H1 (cell line): ENCODE data around the gene AOC1. TPM values are rescaled to one million over a fixed set of nuclear protein-coding genes. Genes with fewer than 3 reads are reported as not detected.

Source experiments
- CTCF ChIA-PET: fragments of 300-600 bp; sonication (Branson Sonifier 250); formaldehyde crosslinking; loops from one replicate; lab custom pipeline; 2021; ENCODE audit not compliant: partially characterized antibody; lab: Charles Lee
- POLR2A ChIA-PET: fragments of 300-600 bp; sonication (Branson Sonifier 250); formaldehyde crosslinking; loops from one replicate; lab custom pipeline; 2021; ENCODE audit warnings: inconsistent platforms; ENCODE audit not compliant: partially characterized antibody; lab: Charles Lee
- DNase-seq, 2 experiments: peaks; one replicate each; pipeline versions ENCODE4 v3.0.0 to v3.0.0-alpha.2; 2010 to 2022; ENCODE audit warnings: low spot score in 2 of 2, low read depth in 1 of 2, mixed read lengths in 1 of 2
- FAIRE-seq: peaks from 2 replicates; lab custom pipeline; 2011; peaks lifted over from hg19 to GRCh38; lab: Jason Lieb, UNC
- H2AFZ ChIP-seq: 2 replicates; pipeline ENCODE4 v1.8.1; 2012; ENCODE audit warnings: low read length, inconsistent platforms
- H2AK5ac ChIP-seq: 2 replicates; pipeline ENCODE4 v1.6.1; 2013; ENCODE audit warnings: low read depth, low read length
- H2BK120ac ChIP-seq: replicated peaks from 2 replicates; pipeline ENCODE3; 2013; ENCODE audit warnings: low read depth, low read length, inconsistent platforms
- H2BK12ac ChIP-seq: 2 replicates; pipeline ENCODE4 v1.6.1; 2013; ENCODE audit warnings: low read depth, low read length
- H2BK15ac ChIP-seq: 2 replicates; pipeline ENCODE4 v1.6.1; 2013; ENCODE audit warnings: low read length
- H2BK20ac ChIP-seq: 2 replicates; pipeline ENCODE4 v1.6.1; 2013; ENCODE audit warnings: low read length
- H2BK5ac ChIP-seq: 2 replicates; pipeline ENCODE4 v1.6.1; 2013; ENCODE audit warnings: low read depth, low read length
- H3K14ac ChIP-seq: 2 replicates; pipeline ENCODE4 v1.6.1; 2013; ENCODE audit warnings: inconsistent platforms; ENCODE audit not compliant: insufficient read length
- H3K18ac ChIP-seq: 2 replicates; pipeline ENCODE4 v1.6.1; 2013; ENCODE audit warnings: low read length; ENCODE audit errors: extremely low read depth
- H3K23ac ChIP-seq: 2 replicates; pipeline ENCODE4 v1.6.1; 2013; ENCODE audit warnings: inconsistent platforms; ENCODE audit not compliant: insufficient read length
- H3K23me2 ChIP-seq: 2 replicates; pipeline ENCODE4 v1.6.1; 2013; ENCODE audit warnings: low read depth, low read length
- H3K27ac ChIP-seq: 2 replicates; pipeline ENCODE4 v1.6.1; 2011; ENCODE audit warnings: low read depth, low read length, inconsistent platforms
- H3K27me3 ChIP-seq, 4 experiments: replicated peaks in 1 of 4; 1 replicate in 1 of 4; 2 replicates in 3 of 4; pipeline versions ENCODE4 v1.6.1 to v1.8.1; 2011 to 2013; ENCODE audit warnings: low read length in 3 of 4, mild to moderate bottlenecking in 3 of 4, inconsistent platforms in 2 of 4, mixed read lengths in 2 of 4, moderate library complexity in 1 of 4; ENCODE audit not compliant: control insufficient read depth in 3 of 4, insufficient read depth in 3 of 4; ENCODE audit errors: extremely low read depth in 1 of 4
- H3K36me3 ChIP-seq, 4 experiments: 2 replicates each; pipeline versions ENCODE4 v1.6.1 to v1.8.1; 2011 to 2013; ENCODE audit warnings: mild to moderate bottlenecking in 4 of 4, low read length in 3 of 4, moderate library complexity in 2 of 4, control low read depth in 1 of 4, inconsistent platforms in 1 of 4; ENCODE audit not compliant: insufficient read depth in 4 of 4, control insufficient read depth in 2 of 4
- H3K4ac ChIP-seq: replicated peaks from 2 replicates; pipeline ENCODE3; 2013; ENCODE audit warnings: low read length, low read depth, mixed read lengths, inconsistent platforms; ENCODE audit not compliant: insufficient read length
- H3K4me1 ChIP-seq, 4 experiments: replicated peaks in 1 of 4; 1 replicate in 1 of 4; 2 replicates in 3 of 4; pipeline versions ENCODE4 v1.6.1 to v1.8.1; 2011 to 2013; ENCODE audit warnings: low read length in 3 of 4, inconsistent platforms in 2 of 4, mixed read lengths in 1 of 4; ENCODE audit not compliant: insufficient read depth in 4 of 4, control insufficient read depth in 3 of 4
- H3K4me2 ChIP-seq, 2 experiments: 2 replicates each; pipeline versions ENCODE4 v1.6.1 to v1.8.1; 2011 to 2013; ENCODE audit warnings: low read depth in 2 of 2, low read length in 2 of 2, control low read depth in 1 of 2, inconsistent platforms in 1 of 2, mild to moderate bottlenecking in 1 of 2; ENCODE audit not compliant: insufficient read depth in 1 of 2
- H3K4me3 ChIP-seq, 4 experiments: fragments of 200-600, 300-600 bp in 1 of 4; sonication (generic), shearing (Covaris generic), sonication (Bioruptor Twin) in 1 of 4; 2 replicates each; pipeline versions ENCODE4 v1.5.1 to v1.8.1; 2011 to 2016; ENCODE audit warnings: low read length in 4 of 4, low read depth in 3 of 4, control low read depth in 2 of 4, inconsistent platforms in 2 of 4, mild to moderate bottlenecking in 2 of 4, mixed read lengths in 1 of 4, moderate library complexity in 1 of 4; ENCODE audit not compliant: insufficient read depth in 2 of 4; ENCODE audit errors: extremely low read depth in 1 of 4
- H3K56ac ChIP-seq: replicated peaks from 2 replicates; pipeline ENCODE3; 2013; ENCODE audit warnings: low read depth, mild to moderate bottlenecking, mixed read lengths, low read length, inconsistent platforms; ENCODE audit not compliant: insufficient read length
- H3K79me1 ChIP-seq: 2 replicates; pipeline ENCODE4 v1.6.1; 2013; ENCODE audit warnings: low read depth, low read length, control low read depth
- H3K79me2 ChIP-seq, 2 experiments: 2 replicates each; pipeline versions ENCODE4 v1.6.1 to v1.8.1; 2012 to 2013; ENCODE audit warnings: low read length in 2 of 2, mild to moderate bottlenecking in 2 of 2, inconsistent platforms in 1 of 2; ENCODE audit not compliant: insufficient read depth in 2 of 2, control insufficient read depth in 1 of 2
- H3K9ac ChIP-seq, 4 experiments: replicated peaks in 1 of 4; 1 replicate in 1 of 4; 2 replicates in 3 of 4; pipeline versions ENCODE4 v1.6.1 to v1.8.1; 2011 to 2013; ENCODE audit warnings: low read depth in 3 of 4, low read length in 3 of 4, control low read depth in 2 of 4, mild to moderate bottlenecking in 2 of 4, moderate library complexity in 2 of 4, inconsistent platforms in 1 of 4; ENCODE audit errors: extremely low read depth in 1 of 4
- H3K9me3 ChIP-seq, 2 experiments: 2 replicates each; pipeline versions ENCODE4 v1.6.1 to v1.8.1; 2012 to 2013; ENCODE audit warnings: mild to moderate bottlenecking in 2 of 2, moderate library complexity in 2 of 2, control low read depth in 1 of 2, inconsistent platforms in 1 of 2, low read depth in 1 of 2, low read length in 1 of 2, mixed read lengths in 1 of 2; ENCODE audit not compliant: insufficient read depth in 2 of 2
- H4K20me1 ChIP-seq, 2 experiments: replicated peaks in 1 of 2; 2 replicates each; pipeline versions ENCODE3 to v1.8.1; 2011 to 2013; ENCODE audit warnings: inconsistent platforms in 2 of 2, low read length in 2 of 2, mild to moderate bottlenecking in 1 of 2; ENCODE audit not compliant: insufficient read depth in 2 of 2, control insufficient read depth in 1 of 2
- H4K5ac ChIP-seq: 2 replicates; pipeline ENCODE4 v1.6.1; 2013; ENCODE audit warnings: low read length, low read depth, mixed read lengths, inconsistent platforms; ENCODE audit not compliant: insufficient read length
- H4K8ac ChIP-seq: 2 replicates; pipeline ENCODE4 v1.8.0; 2013; ENCODE audit warnings: mild to moderate bottlenecking, moderate library complexity, low read length, inconsistent platforms; ENCODE audit not compliant: insufficient read depth; ENCODE audit errors: extremely low read depth
- H4K91ac ChIP-seq: replicated peaks from 2 replicates; pipeline ENCODE3; 2013; ENCODE audit warnings: low read length, mixed read lengths, inconsistent platforms; ENCODE audit not compliant: insufficient read length
- BCL11A ChIP-seq, 2 experiments: IDR thresholded peaks; one replicate each; pipeline ENCODE4 v1.6.1; 2011; ENCODE audit warnings: low read depth in 2 of 2, low read length in 2 of 2, mild to moderate bottlenecking in 2 of 2
- CTCF ChIP-seq, 3 experiments: IDR thresholded peaks; 1 replicate in 2 of 3; 2 replicates in 1 of 3; pipeline versions ENCODE4 v1.5.1 to v1.6.1; 2011; ENCODE audit warnings: low read length in 3 of 3, mild to moderate bottlenecking in 3 of 3, inconsistent platforms in 2 of 3, low read depth in 1 of 3, moderate library complexity in 1 of 3; ENCODE audit not compliant: insufficient read depth in 1 of 3; ENCODE audit errors: control extremely low read depth in 1 of 3
- EGR1 ChIP-seq: IDR thresholded peaks from 2 replicates; pipeline ENCODE4 v1.6.1; 2011; ENCODE audit warnings: low read depth, low read length, borderline replicate concordance
- GABPA ChIP-seq: IDR thresholded peaks from 2 replicates; pipeline ENCODE4 v1.6.1; 2011; ENCODE audit warnings: mild to moderate bottlenecking, low read length, moderate library complexity, borderline replicate concordance; ENCODE audit not compliant: insufficient read depth
- GTF2F1 ChIP-seq: IDR thresholded peaks from 2 replicates; pipeline ENCODE4 v1.6.1; 2012; ENCODE audit warnings: low read depth, low read length, improper control_type of control experiment, borderline replicate concordance
- HDAC6 ChIP-seq: IDR thresholded peaks from one replicate; pipeline ENCODE4 v1.7.1; 2012; ENCODE audit warnings: low read depth, mild to moderate bottlenecking, inconsistent platforms, low read length, moderate library complexity
- PHF8 ChIP-seq: fragments of 200-600 bp; sonication (generic); conservative IDR thresholded peaks from 2 replicates; pipeline ENCODE4 v1.7.1; 2012; ENCODE audit warnings: low read depth, mild to moderate bottlenecking, inconsistent platforms, low read length, moderate library complexity
- POLR2AphosphoS5 ChIP-seq: IDR thresholded peaks from 2 replicates; pipeline ENCODE4 v1.6.1; 2011; ENCODE audit warnings: low read depth, low read length
- TBP ChIP-seq: IDR thresholded peaks from 2 replicates; pipeline ENCODE4 v1.6.1; 2011; ENCODE audit warnings: low read depth, low read length, improper control_type of control experiment
- TCF12 ChIP-seq: IDR thresholded peaks from 2 replicates; pipeline ENCODE4 v1.6.1; 2011; ENCODE audit warnings: low read depth, mild to moderate bottlenecking, low read length
- USF2 ChIP-seq: IDR thresholded peaks from 2 replicates; pipeline ENCODE4 v1.6.1; 2011; ENCODE audit warnings: low read length, improper control_type of control experiment
- WGBS, 2 experiments: shearing (Covaris generic) in 1 of 2; methylation state at CpG; one replicate each; pipeline versions ENCODE4 v1.1.6 to v1.1.7; 2013 to 2015; ENCODE audit warnings: low lambda C conversion rate in 2 of 2, mixed read lengths in 2 of 2, inconsistent platforms in 1 of 2, low coverage in 1 of 2, missing lambda C conversion rate in 1 of 2; ENCODE audit not compliant: insufficient replicate concordance in 2 of 2, insufficient coverage in 1 of 2, insufficient read length in 1 of 2; ENCODE audit errors: extremely low coverage in 1 of 2, missing lambda C conversion rate in 1 of 2; 5-methylcytosine and 5-hydroxymethylcytosine counted together
- polyA plus RNA-seq, 7 experiments: library from polyadenylated mRNA; depleted of rRNA in 3 of 7; stranded (reverse) in 5 of 7; unstranded in 2 of 7; fragments of >200 nt in 5 of 7; fragments of 200-250 nt in 2 of 7; gene quantifications; 1 replicate in 5 of 7; 2 replicates in 1 of 7; 4 replicates in 1 of 7; pipeline versions ENCODE4 v1.2.1 to v1.2.3, GENCODE V29; 2011 to 2013; ENCODE audit warnings: missing spikeins in 2 of 7, mixed read lengths in 2 of 7
- total RNA-seq: library from RNA; stranded (reverse); fragmentation: NEBNext Ultra II Directional; extraction: Animal tissue kit (Norgen Biotek cat#: 25700); gene quantifications from 2 replicates; pipeline ENCODE4 v1.2.1, GENCODE V29; 2021

Gene AOC1
- total and polyA plus RNA-seq, 2 of the 8 experiments (the other 6 are each of a cell fraction or from before 2014, with no cell fraction given): 0.15 to 0.17 TPM

- Histone ChIP-seq H2BK12ac (no peak overlapping the region), H3K23ac (no peak overlapping the region), H3K4me3 (no peak overlapping the region), H3K9me3 (no peaks in the 10 kb centered on the region), H3K4ac (no peak overlapping the region), H3K56ac (no peak overlapping the region), H2BK5ac (no peak overlapping the region), H2BK120ac (no peak overlapping the region), H3K9ac (no peak overlapping the region), H2AK5ac (no peak overlapping the region), H3K14ac (no peak overlapping the region), H3K23me2 (no peaks in the 10 kb centered on the region), H3K27ac (no peak overlapping the region), H3K36me3 (no peaks in the 10 kb centered on the region), H2AFZ (no peak overlapping the region), H2BK15ac (no peak overlapping the region), H2BK20ac (no peak overlapping the region), H3K79me2 (no peaks in the 10 kb centered on the region), H3K4me2 (no peak overlapping the region), H3K27me3 (no peaks in the 10 kb centered on the region; a peak in 1 of 7 replicates), H4K5ac (no peak overlapping the region), H4K20me1 (no peaks in the 10 kb centered on the region), H3K79me1 (no peaks in the 10 kb centered on the region), H3K4me1 (no peaks in the 10 kb centered on the region), H4K8ac (no peak overlapping the region), H3K18ac (no peak overlapping the region), H4K91ac (no peak overlapping the region)
- FAIRE-seq (no peak), DNase-seq (no peak)
- 60% methylated on average over 4 of the region's 4 CpGs; no CpG with 5 or more reads in 1 of the 2 experiments for WGBS, 2 experiments
- ChIA-PET CTCF (interaction anchor here (1.1 to 1.3 kb wide), 3 partner anchors 33 to 111 kb away, joined by 3 to 4 read pairs (median 3); no protein-coding TSS in a partner anchor), POLR2A (no interaction called here)
- TF ChIP-seq HDAC6 (no peak), POLR2AphosphoS5 (no peak), GABPA (no peak), CTCF (IDR thresholded peaks at IDR 0.05; ENCODE audit: control extremely low read depth in 1 of 3, insufficient read depth in 1 of 3, low read depth in 1 of 3, low read length in 3 of 3) (no peak), TBP (no peak), GTF2F1 (no peak), TCF12 (no peak), EGR1 (no peak), USF2 (no peak), BCL11A (IDR thresholded peaks at IDR 0.05; ENCODE audit: low read depth in 2 of 2, low read length in 2 of 2) (no peak), PHF8 (no peak)
Observed at GRCh38 chr7:150842716-150843115, 9.6 kb upstream of the AOC1 start.
